HEK293 (cell line): ENCODE measurements around the gene RANGRF.

Experiments
- BCL6B ChIP-seq: fragments of 450-650 bp; formaldehyde crosslinking; IDR thresholded peaks from 2 replicates; pipeline ENCODE4 v1.5.1; 2017; ENCODE audit warnings: missing biosample characterization, missing genetic modification characterization
- CTCF ChIP-seq: fragments of 450-650 bp; formaldehyde crosslinking; IDR thresholded peaks from 2 replicates; pipeline ENCODE4 v1.5.1; 2016; ENCODE audit warnings: missing biosample characterization, missing genetic modification characterization
- EGR2 ChIP-seq: fragments of 450-650 bp; formaldehyde crosslinking; IDR thresholded peaks from 2 replicates; pipeline ENCODE4 v1.5.1; 2016; ENCODE audit warnings: low read depth, missing biosample characterization, missing genetic modification characterization
- GLI2 ChIP-seq: fragments of 450-650 bp; formaldehyde crosslinking; IDR thresholded peaks from 2 replicates; pipeline ENCODE4; 2017; ENCODE audit warnings: missing biosample characterization, missing genetic modification characterization, low read depth, borderline replicate concordance
- HIC1 ChIP-seq: fragments of 450-650 bp; formaldehyde crosslinking; IDR thresholded peaks from 2 replicates; pipeline ENCODE4 v1.5.1; 2016; ENCODE audit warnings: missing biosample characterization, missing genetic modification characterization
- KLF10 ChIP-seq: fragments of 450-650 bp; IDR thresholded peaks from 2 replicates; pipeline ENCODE4 v1.5.1; 2018; ENCODE audit warnings: missing biosample characterization, mild to moderate bottlenecking, missing genetic modification characterization
- KLF16 ChIP-seq: fragments of 450-650 bp; formaldehyde crosslinking; IDR thresholded peaks from 2 replicates; pipeline ENCODE4 v1.5.1; 2017; ENCODE audit warnings: missing biosample characterization, missing genetic modification characterization
- KLF9 ChIP-seq: fragments of 450-650 bp; formaldehyde crosslinking; IDR thresholded peaks from 2 replicates; pipeline ENCODE4 v1.5.1; 2016; ENCODE audit warnings: missing biosample characterization, missing genetic modification characterization, low read depth
- OVOL3 ChIP-seq: fragments of 450-650 bp; formaldehyde crosslinking; IDR thresholded peaks from 2 replicates; pipeline ENCODE4 v1.5.1; 2016; ENCODE audit warnings: missing biosample characterization, missing genetic modification characterization
- SP3 ChIP-seq: fragments of 450-650 bp; formaldehyde crosslinking; IDR thresholded peaks from 2 replicates; pipeline ENCODE4 v1.5.1; 2016; ENCODE audit warnings: missing biosample characterization, missing genetic modification characterization
- SP7 ChIP-seq: fragments of 450-650 bp; formaldehyde crosslinking; IDR thresholded peaks from 2 replicates; pipeline ENCODE4 v1.5.1; 2016; ENCODE audit warnings: missing biosample characterization, missing genetic modification characterization
- ZBTB10 ChIP-seq: fragments of 450-650 bp; formaldehyde crosslinking; IDR thresholded peaks from 2 replicates; pipeline ENCODE4 v1.5.1; 2016; ENCODE audit warnings: missing biosample characterization, missing genetic modification characterization
- ZBTB21 ChIP-seq: fragments of 450-650 bp; formaldehyde crosslinking; IDR thresholded peaks from 2 replicates; pipeline ENCODE4 v1.5.1; 2017; ENCODE audit warnings: missing biosample characterization, missing genetic modification characterization
- ZEB2 ChIP-seq: fragments of 450-650 bp; formaldehyde crosslinking; IDR thresholded peaks from 2 replicates; pipeline ENCODE4 v1.5.1; 2016; ENCODE audit warnings: missing biosample characterization, missing genetic modification characterization
- ZIC2 ChIP-seq: fragments of 450-650 bp; formaldehyde crosslinking; IDR thresholded peaks from 2 replicates; pipeline ENCODE4 v1.5.1; 2016; ENCODE audit warnings: missing biosample characterization, missing genetic modification characterization
- ZNF138 ChIP-seq: fragments of 450-650 bp; formaldehyde crosslinking; IDR thresholded peaks from 2 replicates; pipeline ENCODE4 v1.5.1; 2016; ENCODE audit warnings: missing biosample characterization, missing genetic modification characterization, borderline replicate concordance
- ZNF155 ChIP-seq: fragments of 450-650 bp; formaldehyde crosslinking; IDR thresholded peaks from 2 replicates; pipeline ENCODE4 v1.5.1; 2016; ENCODE audit warnings: missing biosample characterization, missing genetic modification characterization
- ZNF623 ChIP-seq: fragments of 450-650 bp; formaldehyde crosslinking; IDR thresholded peaks from 2 replicates; pipeline ENCODE4 v1.5.1; 2016; ENCODE audit warnings: missing biosample characterization, missing genetic modification characterization
- ZNF624 ChIP-seq: fragments of 450-650 bp; formaldehyde crosslinking; IDR thresholded peaks from 2 replicates; pipeline ENCODE4 v1.5.1; 2017; ENCODE audit warnings: missing biosample characterization, missing genetic modification characterization
- ZNF660 ChIP-seq: fragments of 450-650 bp; IDR thresholded peaks from 2 replicates; pipeline ENCODE4 v1.5.1; 2018; ENCODE audit warnings: missing biosample characterization, mild to moderate bottlenecking, missing genetic modification characterization
- ZNF785 ChIP-seq: fragments of 450-650 bp; formaldehyde crosslinking; IDR thresholded peaks from 2 replicates; pipeline ENCODE4 v1.5.1; 2016; ENCODE audit warnings: missing biosample characterization, missing genetic modification characterization
- ZSCAN16 ChIP-seq: fragments of 450-650 bp; formaldehyde crosslinking; IDR thresholded peaks from 2 replicates; pipeline ENCODE4 v1.5.1; 2016; ENCODE audit warnings: missing biosample characterization, missing genetic modification characterization
- TF ChIP-seq, protein P1 (sequence below): fragments of 450-650 bp; IDR thresholded peaks from 2 replicates; pipeline ENCODE4 v1.5.1; 2018; ENCODE audit warnings: missing biosample characterization, missing genetic modification characterization
- TF ChIP-seq, protein P2 (sequence below): fragments of 450-650 bp; formaldehyde crosslinking; IDR thresholded peaks from 2 replicates; pipeline ENCODE4 v1.5.1; 2016; ENCODE audit warnings: missing biosample characterization, missing genetic modification characterization
- TF ChIP-seq, protein P3 (sequence below): fragments of 450-650 bp; formaldehyde crosslinking; IDR thresholded peaks from 2 replicates; pipeline ENCODE4 v1.5.1; 2016; ENCODE audit warnings: missing biosample characterization, missing genetic modification characterization

RANGRF gene

DNA sequence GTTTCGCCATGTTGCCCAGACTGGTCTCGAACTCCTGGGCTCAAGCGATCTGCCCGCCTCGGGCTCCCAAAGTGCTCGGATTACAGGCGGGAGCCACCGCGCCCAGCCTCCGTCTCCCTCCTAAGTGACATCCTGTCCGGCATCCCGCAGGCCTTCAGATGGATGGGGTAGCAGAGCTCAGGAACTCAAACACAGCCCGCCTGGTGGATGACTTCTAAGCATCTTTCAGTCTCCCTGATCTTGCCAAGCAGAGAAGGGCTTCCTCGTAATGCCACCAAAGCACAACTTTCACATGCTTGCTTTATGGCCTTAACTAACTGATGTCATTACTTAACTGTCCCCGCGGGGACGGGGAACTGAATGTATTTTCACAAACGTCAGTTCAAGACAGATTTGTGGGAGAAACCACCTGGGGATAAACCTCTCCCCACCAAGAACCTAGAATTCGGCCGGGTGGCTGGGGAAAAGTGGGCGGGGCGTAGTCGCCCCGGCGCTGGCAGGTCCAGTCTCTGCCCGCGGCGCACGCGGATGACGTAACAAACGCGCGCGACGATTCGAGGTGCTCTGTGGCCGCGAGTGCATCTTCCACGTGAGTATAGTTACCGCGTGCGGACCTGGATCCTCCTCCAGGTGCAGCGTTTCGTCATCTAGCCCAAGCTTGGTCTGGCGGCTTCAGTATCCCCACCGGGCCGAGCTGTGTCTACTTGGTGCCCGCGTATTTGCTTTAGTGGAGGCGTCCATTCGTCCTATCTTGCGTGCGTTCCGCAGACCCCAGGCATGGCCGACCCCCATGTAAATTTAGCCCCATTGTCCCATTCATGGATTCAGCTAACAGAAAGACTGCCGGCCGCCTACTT, 39.5 kb upstream of the RANGRF start, which contains the start of gene PFAS (continued):
- TF ChIP-seq KLF10 (tag by site-specific recombination) (peak; percentile 53; the same call in 1 of the 2 replicates), ZNF623 (tag by site-specific recombination) (0 out of 2 replicates have a peak, but pooled peaks have one; percentile 17), CTCF (no peak), KLF9 (peak; percentile 84), ZBTB10 (tag by site-specific recombination) (peak; percentile 44; the same call in 1 of the 2 replicates), ZIC2 (tag by site-specific recombination) (peak; percentile 27), KLF16 (tag by site-specific recombination) (peak; percentile 76), HIC1 (tag by site-specific recombination) (peak; percentile 91), ZNF785 (tag by site-specific recombination) (peak; percentile 74; the same call in 1 of the 2 replicates), ZSCAN16 (tag by site-specific recombination) (peak; percentile 98), OVOL3 (tag by site-specific recombination) (no peak), ZEB2 (tag by site-specific recombination) (0 out of 2 replicates have a peak, but pooled peaks have one; percentile 46), ZNF624 (no peak), SP7 (tag by site-specific recombination) (peak; percentile 72), ZNF660 (peak; percentile 79), BCL6B (tag by site-specific recombination) (0 out of 2 replicates have a peak, but pooled peaks have one; percentile 36), ZBTB21 (peak; percentile 69), ZNF138 (tag by site-specific recombination) (no peak), EGR2 (no peak), GLI2 (no peak), SP3 (tag by site-specific recombination) (peak; percentile 85), ZNF155 (tag by site-specific recombination) (no peak)
- TF ChIP-seq, protein P1, sequence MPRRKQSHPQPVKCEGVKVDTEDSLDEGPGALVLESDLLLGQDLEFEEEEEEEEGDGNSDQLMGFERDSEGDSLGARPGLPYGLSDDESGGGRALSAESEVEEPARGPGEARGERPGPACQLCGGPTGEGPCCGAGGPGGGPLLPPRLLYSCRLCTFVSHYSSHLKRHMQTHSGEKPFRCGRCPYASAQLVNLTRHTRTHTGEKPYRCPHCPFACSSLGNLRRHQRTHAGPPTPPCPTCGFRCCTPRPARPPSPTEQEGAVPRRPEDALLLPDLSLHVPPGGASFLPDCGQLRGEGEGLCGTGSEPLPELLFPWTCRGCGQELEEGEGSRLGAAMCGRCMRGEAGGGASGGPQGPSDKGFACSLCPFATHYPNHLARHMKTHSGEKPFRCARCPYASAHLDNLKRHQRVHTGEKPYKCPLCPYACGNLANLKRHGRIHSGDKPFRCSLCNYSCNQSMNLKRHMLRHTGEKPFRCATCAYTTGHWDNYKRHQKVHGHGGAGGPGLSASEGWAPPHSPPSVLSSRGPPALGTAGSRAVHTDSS = no peak
- TF ChIP-seq, protein P2, sequence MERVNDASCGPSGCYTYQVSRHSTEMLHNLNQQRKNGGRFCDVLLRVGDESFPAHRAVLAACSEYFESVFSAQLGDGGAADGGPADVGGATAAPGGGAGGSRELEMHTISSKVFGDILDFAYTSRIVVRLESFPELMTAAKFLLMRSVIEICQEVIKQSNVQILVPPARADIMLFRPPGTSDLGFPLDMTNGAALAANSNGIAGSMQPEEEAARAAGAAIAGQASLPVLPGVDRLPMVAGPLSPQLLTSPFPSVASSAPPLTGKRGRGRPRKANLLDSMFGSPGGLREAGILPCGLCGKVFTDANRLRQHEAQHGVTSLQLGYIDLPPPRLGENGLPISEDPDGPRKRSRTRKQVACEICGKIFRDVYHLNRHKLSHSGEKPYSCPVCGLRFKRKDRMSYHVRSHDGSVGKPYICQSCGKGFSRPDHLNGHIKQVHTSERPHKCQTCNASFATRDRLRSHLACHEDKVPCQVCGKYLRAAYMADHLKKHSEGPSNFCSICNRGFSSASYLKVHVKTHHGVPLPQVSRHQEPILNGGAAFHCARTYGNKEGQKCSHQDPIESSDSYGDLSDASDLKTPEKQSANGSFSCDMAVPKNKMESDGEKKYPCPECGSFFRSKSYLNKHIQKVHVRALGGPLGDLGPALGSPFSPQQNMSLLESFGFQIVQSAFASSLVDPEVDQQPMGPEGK (tag by site-specific recombination) = peak; percentile 72
- TF ChIP-seq, protein P3, sequence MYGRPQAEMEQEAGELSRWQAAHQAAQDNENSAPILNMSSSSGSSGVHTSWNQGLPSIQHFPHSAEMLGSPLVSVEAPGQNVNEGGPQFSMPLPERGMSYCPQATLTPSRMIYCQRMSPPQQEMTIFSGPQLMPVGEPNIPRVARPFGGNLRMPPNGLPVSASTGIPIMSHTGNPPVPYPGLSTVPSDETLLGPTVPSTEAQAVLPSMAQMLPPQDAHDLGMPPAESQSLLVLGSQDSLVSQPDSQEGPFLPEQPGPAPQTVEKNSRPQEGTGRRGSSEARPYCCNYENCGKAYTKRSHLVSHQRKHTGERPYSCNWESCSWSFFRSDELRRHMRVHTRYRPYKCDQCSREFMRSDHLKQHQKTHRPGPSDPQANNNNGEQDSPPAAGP (tag by site-specific recombination) = peak; percentile 45
